HAP-1 (cell line): Measurements from ENCODE around the gene DTNBP1.

Source experiments
- DNase-seq, 2 experiments: peaks; one replicate each; pipeline ENCODE4 v3.0.0-alpha.2; 2016 to 2020; ENCODE audit warnings: low spot score in 2 of 2
- H3K27me3 ChIP-seq: fragments of 250-450 bp; sonication (Bioruptor Pico); 2 replicates; pipeline ENCODE4 v1.5.1; 2020; ENCODE audit warnings: low read depth, mild to moderate bottlenecking, moderate library complexity
- H3K36me3 ChIP-seq: fragments of 250-450 bp; sonication (Bioruptor Pico); replicated peaks from 2 replicates; pipeline ENCODE4 v1.5.1; 2020; ENCODE audit warnings: mild to moderate bottlenecking
- H3K4me1 ChIP-seq: fragments of 250-450 bp; sonication (Bioruptor Pico); 2 replicates; pipeline ENCODE4 v1.5.1; 2020; ENCODE audit warnings: mild to moderate bottlenecking
- H3K4me3 ChIP-seq: fragments of 250-450 bp; sonication (Bioruptor Pico); 2 replicates; pipeline ENCODE4 v1.5.1; 2020; ENCODE audit warnings: mild to moderate bottlenecking, moderate library complexity
- H3K9me3 ChIP-seq: fragments of 250-450 bp; sonication (Bioruptor Pico); 2 replicates; pipeline ENCODE4 v1.5.1; 2020; ENCODE audit warnings: mild to moderate bottlenecking, moderate library complexity
- in situ Hi-C: fragments of 300-500 bp; cut with MboI; formaldehyde crosslinking; loops from 3 replicates; pipeline ENCODE4 v1.14.3; 2020; ENCODE audit warnings: low sequenced_read_pairs, inconsistent platforms, mixed read lengths

DTNBP1 gene

GRCh38 chr6:15476631-15477380, 186.0 kb downstream of the DTNBP1 start:
- in situ Hi-C loops, result loop anchor here (25.0 kb wide), 1 partner anchor 1265 kb away; no protein-coding TSS in a partner anchor
- H3K4me1 ChIP-seq, result no peaks in the 10 kb centered on the region

GRCh38 chr6:15475872-15476271, 187.0 kb downstream of the DTNBP1 start:
- Histone ChIP-seq H3K4me1 (peaks cover 3% of the 10 kb centered on the region), H3K4me3 (no peak overlapping the region), H3K27me3 (no peaks in the 10 kb centered on the region), H3K9me3 (no peaks in the 10 kb centered on the region), H3K36me3 (no peaks in the 10 kb centered on the region)
- no peak for DNase-seq
- in situ Hi-C loops, result loop anchor here (25.0 kb wide), 1 partner anchor 1264 kb away; no protein-coding TSS in a partner anchor

More at GRCh38 chr6:15476631-15477380, 186.0 kb downstream of the DTNBP1 start:
- DNase-seq, result no peak
- no peaks in the 10 kb centered on the region for H3K36me3 ChIP-seq
- H3K4me3 ChIP-seq, result no peak overlapping the region
- H3K27me3 ChIP-seq, result no peaks in the 10 kb centered on the region
- no peaks in the 10 kb centered on the region for H3K9me3 ChIP-seq

GRCh38 chr6:15475261-15475660, 187.6 kb downstream of the DTNBP1 start:
- in situ Hi-C loops, result loop anchor here (25.0 kb wide), 1 partner anchor 1263 kb away; no protein-coding TSS in a partner anchor
- H3K36me3 ChIP-seq, result no peaks in the 10 kb centered on the region

GRCh38 chr6:15474196-15474595, 188.6 kb downstream of the DTNBP1 start:
- Histone ChIP-seq H3K36me3 (no peaks in the 10 kb centered on the region), H3K9me3 (no peaks in the 10 kb centered on the region), H3K4me1 (peaks cover 3% of the 10 kb centered on the region), H3K4me3 (no peak overlapping the region), H3K27me3 (no peaks in the 10 kb centered on the region)
- no peak for DNase-seq
- in situ Hi-C loops, result no loop called here

More at GRCh38 chr6:15475261-15475660, 187.6 kb downstream of the DTNBP1 start:
- no peak for DNase-seq
- Histone ChIP-seq H3K9me3 (no peaks in the 10 kb centered on the region), H3K4me3 (no peak overlapping the region), H3K4me1 (peaks cover 3% of the 10 kb centered on the region), H3K27me3 (no peaks in the 10 kb centered on the region)

- H3K27me3 ChIP-seq, result no peaks in the 10 kb centered on the region
- no peak overlapping the region for H3K4me3 ChIP-seq
- DNase-seq, result no peak
- in situ Hi-C loops, result no loop called here
- peaks cover 3% of the 10 kb centered on the region for H3K4me1 ChIP-seq
- H3K36me3 ChIP-seq, result no peaks in the 10 kb centered on the region
- H3K9me3 ChIP-seq, result no peaks in the 10 kb centered on the region
Measured at GRCh38 chr6:15473741-15474161, 189.1 kb downstream of the DTNBP1 start.

GRCh38 chr6:15473174-15473573, 189.7 kb downstream of the DTNBP1 start:
- in situ Hi-C loops, result no loop called here
- no peak overlapping the region for H3K4me3 ChIP-seq
- no peak for DNase-seq
- no peaks in the 10 kb centered on the region for H3K9me3 ChIP-seq
- H3K36me3 ChIP-seq, result no peaks in the 10 kb centered on the region
- H3K27me3 ChIP-seq, result no peaks in the 10 kb centered on the region
- H3K4me1 ChIP-seq, result peaks cover 3% of the 10 kb centered on the region
